ENCODE measurements around the gene RBBP8.

GRCh38 chr18:22924589-22924988 is 8.5 kb upstream of the RBBP8 start:
- TF ChIP-seq CTCF (IDR thresholded peaks at IDR 0.05): no peak
- TF ChIP-seq POLR2A (IDR thresholded peaks at IDR 0.05): no peak

Data from adrenal gland (tissue), 5 donors.